Chondrocyte (in vitro differentiated cells): ENCODE measurements around the gene LTBP1. TPM values are rescaled to one million over a fixed set of nuclear protein-coding genes. Genes with fewer than 3 reads are reported as not detected.

Source experiments
- DNase-seq: peaks from one replicate; pipeline ENCODE4 v3.0.0; 2021; ENCODE audit warnings: mixed read lengths, low spot score
- H3K27ac Mint-ChIP-seq: one replicate; pipeline ENCODE4 v1.8.0; 2021; ENCODE audit warnings: mild to moderate bottlenecking, moderate library complexity, mixed read lengths; ENCODE audit not compliant: unreplicated experiment
- H3K27me3 Mint-ChIP-seq: 2 replicates; pipeline ENCODE4 v1.8.0; 2021; ENCODE audit warnings: low read depth, mixed read lengths
- H3K36me3 Mint-ChIP-seq: 2 replicates; pipeline ENCODE4 v1.8.0; 2021; ENCODE audit warnings: low read depth, mixed read lengths
- H3K4me1 Mint-ChIP-seq: 2 replicates; pipeline ENCODE4 v1.8.0; 2021; ENCODE audit warnings: low read depth, mild to moderate bottlenecking, mixed read lengths
- H3K4me3 Mint-ChIP-seq: one replicate; pipeline ENCODE4 v1.8.0; 2021; ENCODE audit warnings: mild to moderate bottlenecking, moderate library complexity, mixed read lengths; ENCODE audit not compliant: unreplicated experiment
- H3K9me3 Mint-ChIP-seq: 2 replicates; pipeline ENCODE4 v1.8.0; 2021; ENCODE audit warnings: low read depth, mixed read lengths
- total RNA-seq: library from RNA; stranded (reverse); gene quantifications from 3 replicates; pipeline ENCODE4 v1.2.1, GENCODE V29; 2021
- TF ChIP-seq, protein P1 (sequence below): fragments of 200-600 bp; sonication (generic); IDR thresholded peaks from 2 replicates; pipeline ENCODE4 v1.5.0; 2021; ENCODE audit warnings: antibody characterized with exemption, mild to moderate bottlenecking, moderate library complexity

The LTBP1 gene
- total RNA-seq, 1 donor from 2014 or later = 398 TPM

- Mint-ChIP-seq H3K4me1 (peaks cover 21% of the 10 kb centered on the region), H3K36me3 (no peaks in the 10 kb centered on the region), H3K27ac (no peak overlapping the region), H3K27me3 (no peaks in the 10 kb centered on the region), H3K9me3 (no peaks in the 10 kb centered on the region), H3K4me3 (no peak overlapping the region)
- DNase-seq = no peak
- TF ChIP-seq, protein P1, sequence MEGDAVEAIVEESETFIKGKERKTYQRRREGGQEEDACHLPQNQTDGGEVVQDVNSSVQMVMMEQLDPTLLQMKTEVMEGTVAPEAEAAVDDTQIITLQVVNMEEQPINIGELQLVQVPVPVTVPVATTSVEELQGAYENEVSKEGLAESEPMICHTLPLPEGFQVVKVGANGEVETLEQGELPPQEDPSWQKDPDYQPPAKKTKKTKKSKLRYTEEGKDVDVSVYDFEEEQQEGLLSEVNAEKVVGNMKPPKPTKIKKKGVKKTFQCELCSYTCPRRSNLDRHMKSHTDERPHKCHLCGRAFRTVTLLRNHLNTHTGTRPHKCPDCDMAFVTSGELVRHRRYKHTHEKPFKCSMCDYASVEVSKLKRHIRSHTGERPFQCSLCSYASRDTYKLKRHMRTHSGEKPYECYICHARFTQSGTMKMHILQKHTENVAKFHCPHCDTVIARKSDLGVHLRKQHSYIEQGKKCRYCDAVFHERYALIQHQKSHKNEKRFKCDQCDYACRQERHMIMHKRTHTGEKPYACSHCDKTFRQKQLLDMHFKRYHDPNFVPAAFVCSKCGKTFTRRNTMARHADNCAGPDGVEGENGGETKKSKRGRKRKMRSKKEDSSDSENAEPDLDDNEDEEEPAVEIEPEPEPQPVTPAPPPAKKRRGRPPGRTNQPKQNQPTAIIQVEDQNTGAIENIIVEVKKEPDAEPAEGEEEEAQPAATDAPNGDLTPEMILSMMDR = peak; percentile 11
Measured at GRCh38 chr2:33419581-33420200, 472.9 kb downstream of the LTBP1 start.

DNA sequence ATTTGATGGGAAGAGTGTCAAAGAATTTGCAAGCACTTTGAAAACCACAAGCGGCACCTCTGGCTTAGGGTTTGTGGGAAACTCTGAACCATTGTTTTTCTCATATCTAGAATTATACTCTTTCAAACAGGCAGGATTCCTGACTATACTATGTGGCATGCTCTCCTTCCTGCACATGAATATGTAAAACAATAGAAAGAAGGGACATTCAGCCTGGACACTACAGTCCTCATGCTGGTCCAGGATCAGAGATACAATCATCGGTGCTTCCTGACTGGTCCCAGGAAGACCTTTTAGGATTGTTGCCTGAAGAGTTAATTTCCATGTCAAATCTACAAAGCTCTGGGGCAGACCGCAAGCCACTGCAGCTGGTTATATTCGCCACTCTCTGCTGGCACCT is 474.0 kb downstream of the LTBP1 start:
- peaks cover 7% of the 10 kb centered on the region for H3K9me3 Mint-ChIP-seq

DNA sequence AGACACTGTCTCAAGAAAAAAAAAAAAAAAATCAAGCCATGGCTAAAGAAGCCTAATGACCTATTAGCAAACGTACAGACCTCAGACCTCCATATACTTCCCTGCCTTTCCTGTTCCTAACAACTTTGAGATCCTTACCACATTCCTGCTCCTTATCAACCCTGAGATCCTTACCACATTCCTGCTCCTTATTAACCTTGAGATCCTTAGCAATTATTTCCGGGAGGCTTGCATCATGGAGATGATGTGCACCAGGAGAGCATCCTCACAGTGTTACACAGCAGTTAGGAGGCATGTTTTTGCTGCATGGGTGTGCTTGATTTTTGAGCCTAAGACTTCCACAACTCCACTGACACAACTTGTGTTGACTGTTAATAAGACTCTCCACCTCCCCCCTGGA is 475.1 kb downstream of the LTBP1 start:
- peaks cover 9% of the 10 kb centered on the region for H3K9me3 Mint-ChIP-seq
- H3K27ac Mint-ChIP-seq = no peak overlapping the region
- TF ChIP-seq, protein P1 = no peak
- H3K36me3 Mint-ChIP-seq = no peaks in the 10 kb centered on the region
- DNase-seq = no peak
- no peak overlapping the region for H3K4me3 Mint-ChIP-seq
- H3K27me3 Mint-ChIP-seq = no peaks in the 10 kb centered on the region
- H3K4me1 Mint-ChIP-seq = peaks cover 32% of the 10 kb centered on the region

More for the DNA sequence above, 474.0 kb downstream of the LTBP1 start:
- TF ChIP-seq, protein P1 = no peak
- no peak overlapping the region for H3K27ac Mint-ChIP-seq
- no peak for DNase-seq
- H3K4me3 Mint-ChIP-seq = no peak overlapping the region
- no peaks in the 10 kb centered on the region for H3K36me3 Mint-ChIP-seq
- peaks cover 26% of the 10 kb centered on the region for H3K4me1 Mint-ChIP-seq
- no peaks in the 10 kb centered on the region for H3K27me3 Mint-ChIP-seq

DNA sequence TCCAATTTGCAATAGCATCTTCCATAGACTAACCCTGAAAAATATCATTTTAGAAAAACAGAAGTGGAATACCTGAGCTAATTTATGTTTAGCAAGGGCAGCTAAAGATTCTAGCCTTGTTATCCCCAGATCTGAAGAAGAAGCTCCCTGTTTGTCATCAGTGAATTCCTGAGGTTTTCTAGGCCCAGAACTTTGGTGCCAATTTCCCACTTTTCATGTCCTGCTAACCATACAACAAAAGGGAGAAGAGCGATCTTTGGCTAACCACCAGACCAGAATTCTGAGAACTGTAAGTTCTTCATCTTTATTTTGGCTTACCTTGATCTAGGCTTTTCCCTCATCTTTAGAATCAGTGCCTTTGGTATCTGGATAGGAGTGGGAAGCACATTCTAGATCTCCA is 478.4 kb downstream of the LTBP1 start:
- H3K4me1 Mint-ChIP-seq = peaks cover 26% of the 10 kb centered on the region
- TF ChIP-seq, protein P1 = no peak
- no peak for DNase-seq
- H3K9me3 Mint-ChIP-seq = peaks cover 9% of the 10 kb centered on the region
- H3K4me3 Mint-ChIP-seq = no peak overlapping the region
- H3K27me3 Mint-ChIP-seq = no peaks in the 10 kb centered on the region
- H3K27ac Mint-ChIP-seq = no peak overlapping the region
- H3K36me3 Mint-ChIP-seq = no peaks in the 10 kb centered on the region

DNA sequence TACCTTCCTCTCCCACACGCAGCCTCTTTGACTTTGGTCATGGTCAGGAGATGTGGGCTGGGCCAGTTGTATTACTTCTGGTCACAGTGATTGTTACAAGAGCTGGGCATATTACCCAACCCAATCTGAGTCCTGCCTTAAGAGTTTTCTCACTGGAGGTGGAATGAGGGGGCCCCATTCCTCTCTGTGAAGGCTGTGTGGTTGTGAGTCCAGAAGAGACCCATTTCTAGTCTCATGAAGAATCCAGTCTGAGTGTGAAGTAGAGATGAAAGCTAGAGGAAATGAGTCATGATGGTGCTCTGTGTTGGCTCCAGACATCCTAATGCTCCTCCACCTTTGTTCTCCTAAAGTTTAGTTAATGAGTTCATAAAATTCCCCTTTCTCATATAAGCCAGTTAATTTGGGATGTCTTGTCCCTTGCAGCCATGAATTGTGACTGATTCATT is 478.9 kb downstream of the LTBP1 start:
- no peaks in the 10 kb centered on the region for H3K36me3 Mint-ChIP-seq
- H3K9me3 Mint-ChIP-seq = peaks cover 9% of the 10 kb centered on the region
- H3K4me3 Mint-ChIP-seq = no peak overlapping the region
- TF ChIP-seq, protein P1 = no peak
- H3K27me3 Mint-ChIP-seq = no peaks in the 10 kb centered on the region
- no peak overlapping the region for H3K27ac Mint-ChIP-seq
- DNase-seq = no peak
- H3K4me1 Mint-ChIP-seq = peaks cover 21% of the 10 kb centered on the region
